Neural progenitor cell (in vitro differentiated cells): Measurements from ENCODE around the gene MKLN1. TPM values are rescaled to one million over a fixed set of nuclear protein-coding genes. Genes with fewer than 3 reads are reported as not detected.

Experiments used
- DNase-seq: peaks from one replicate; pipeline ENCODE4 v3.0.0-alpha.2; 2016; ENCODE audit warnings: low spot score
- H2AFZ ChIP-seq: fragments of 200-600 bp; sonication (generic); replicated peaks from 2 replicates; pipeline ENCODE4 v1.6.1; 2016; ENCODE audit warnings: antibody characterized with exemption
- H3F3A ChIP-seq: fragments of 200-600 bp; sonication (generic); 2 replicates; pipeline ENCODE4 v1.6.1; 2016; ENCODE audit warnings: antibody characterized with exemption, low read depth
- H3K27ac ChIP-seq: fragments of 200-600 bp; sonication (generic); 2 replicates; pipeline ENCODE4 v1.5.1; 2016; ENCODE audit warnings: mild to moderate bottlenecking
- H3K27me3 ChIP-seq: fragments of 200-600 bp; sonication (generic); 2 replicates; pipeline ENCODE4 v1.6.1; 2016; ENCODE audit warnings: mild to moderate bottlenecking, moderate library complexity
- H3K36me3 ChIP-seq: fragments of 200-600 bp; sonication (generic); 2 replicates; pipeline ENCODE4 v1.5.1; 2016
- H3K4me1 ChIP-seq: fragments of 200-600 bp; sonication (generic); 2 replicates; pipeline ENCODE4 v1.6.1; 2016; ENCODE audit warnings: mixed run types
- H3K4me2 ChIP-seq: fragments of 200-600 bp; sonication (generic); 2 replicates; pipeline ENCODE4 v1.6.1; 2016
- H3K4me3 ChIP-seq: fragments of 200-600 bp; sonication (generic); 2 replicates; pipeline ENCODE4 v1.5.1; 2016
- H3K79me2 ChIP-seq: fragments of 200-600 bp; sonication (generic); 2 replicates; pipeline ENCODE4 v1.6.1; 2016; ENCODE audit warnings: low read depth
- H3K9ac ChIP-seq: fragments of 200-600 bp; sonication (generic); 2 replicates; pipeline ENCODE4 v1.6.1; 2016
- H3K9me3 ChIP-seq: fragments of 200-600 bp; sonication (generic); 2 replicates; pipeline ENCODE4 v1.5.1; 2016; ENCODE audit warnings: low read depth
- H4K20me1 ChIP-seq: fragments of 200-600 bp; sonication (generic); 2 replicates; pipeline ENCODE4 v1.6.1; 2016; ENCODE audit warnings: low read depth
- H3K27ac Mint-ChIP-seq: 3 replicates; pipeline ENCODE4 v1.8.0; 2021; ENCODE audit warnings: mixed read lengths
- H3K27me3 Mint-ChIP-seq: 2 replicates; pipeline ENCODE4 v1.8.0; 2022; ENCODE audit warnings: low read depth, mild to moderate bottlenecking, inconsistent platforms, moderate library complexity, mixed read lengths; ENCODE audit not compliant: insufficient read depth
- H3K36me3 Mint-ChIP-seq: 3 replicates; pipeline ENCODE4 v1.8.0; 2021; ENCODE audit warnings: mixed read lengths
- H3K4me1 Mint-ChIP-seq: 3 replicates; pipeline ENCODE4 v1.8.0; 2021; ENCODE audit warnings: mixed read lengths
- H3K4me3 Mint-ChIP-seq: 3 replicates; pipeline ENCODE4 v1.8.0; 2021; ENCODE audit warnings: mild to moderate bottlenecking, moderate library complexity, mixed read lengths
- H3K9me3 Mint-ChIP-seq: 3 replicates; pipeline ENCODE4 v1.8.0; 2020; ENCODE audit warnings: mixed read lengths
- CTCF ChIP-seq: fragments of 200-600 bp; sonication (generic); IDR thresholded peaks from 2 replicates; pipeline ENCODE4 v1.5.1; 2017; ENCODE audit warnings: antibody characterized with exemption, mild to moderate bottlenecking
- EZH2 ChIP-seq: fragments of 200-600 bp; sonication (generic); IDR thresholded peaks from 2 replicates; pipeline ENCODE4 v1.6.1; 2017; ENCODE audit warnings: antibody characterized with exemption, mild to moderate bottlenecking, moderate library complexity
- EZH2phosphoT487 ChIP-seq: fragments of 200-600 bp; sonication (generic); IDR thresholded peaks from 2 replicates; pipeline ENCODE4 v1.6.1; 2017; ENCODE audit warnings: antibody characterized with exemption
- total RNA-seq: library from RNA; depleted of rRNA; stranded (reverse); fragments of >200 nt; gene quantifications from 2 replicates; pipeline ENCODE4 v1.2.3, GENCODE V29; 2015; ENCODE audit warnings: low replicate concordance

MKLN1 gene
- total RNA-seq, 1 donor from 2014 or later, result 60.9 TPM

GRCh38 chr7:131497454-131497853, 169.8 kb downstream of the MKLN1 start:
- Histone ChIP-seq H3K79me2 (no peaks in the 10 kb centered on the region), H3F3A (peaks cover 18% of the 10 kb centered on the region), H3K9me3 (no peaks in the 10 kb centered on the region), H4K20me1 (no peaks in the 10 kb centered on the region), H3K27me3 (no peaks in the 10 kb centered on the region), H3K4me2 (no peak overlapping the region), H3K27ac (no peak overlapping the region), H3K36me3 (no peaks in the 10 kb centered on the region), H3K9ac (no peak overlapping the region), H3K4me3 (no peak overlapping the region), H2AFZ (no peak overlapping the region), H3K4me1 (peaks cover 20% of the 10 kb centered on the region)
- Mint-ChIP-seq H3K9me3 (no peaks in the 10 kb centered on the region), H3K27ac (no peak overlapping the region), H3K36me3 (peaks cover 17% of the 10 kb centered on the region), H3K27me3 (peaks cover 2% of the 10 kb centered on the region), H3K4me3 (no peak overlapping the region), H3K4me1 (peaks cover 8% of the 10 kb centered on the region)
- DNase-seq, result no peak
- TF ChIP-seq EZH2phosphoT487 (no peak), CTCF (no peak), EZH2 (no peak)

- Mint-ChIP-seq H3K27me3 (peaks cover 2% of the 10 kb centered on the region), H3K9me3 (no peaks in the 10 kb centered on the region), H3K4me1 (peaks cover 16% of the 10 kb centered on the region), H3K36me3 (peaks cover 22% of the 10 kb centered on the region), H3K4me3 (no peak overlapping the region), H3K27ac (no peak overlapping the region)
- no peak overlapping the region for H2AFZ ChIP-seq
- no peaks in the 10 kb centered on the region for H3K36me3 ChIP-seq
- H3K27ac ChIP-seq, result no peak overlapping the region
- no peaks in the 10 kb centered on the region for H3K27me3 ChIP-seq
- H3K4me3 ChIP-seq, result no peak overlapping the region
- H3K9me3 ChIP-seq, result no peaks in the 10 kb centered on the region
- no peak for DNase-seq
- TF ChIP-seq EZH2 (no peak), CTCF (no peak), EZH2phosphoT487 (no peak)
- no peak overlapping the region for H3K9ac ChIP-seq
- no peak overlapping the region for H3K4me2 ChIP-seq
- peaks cover 18% of the 10 kb centered on the region for H3F3A ChIP-seq
- peaks cover 18% of the 10 kb centered on the region for H3K4me1 ChIP-seq
- no peaks in the 10 kb centered on the region for H4K20me1 ChIP-seq
- no peaks in the 10 kb centered on the region for H3K79me2 ChIP-seq
Observed at GRCh38 chr7:131498237-131498885, 170.7 kb downstream of the MKLN1 start.

GRCh38 chr7:131499801-131500200, 172.1 kb downstream of the MKLN1 start:
- Mint-ChIP-seq H3K27ac (no peak overlapping the region), H3K27me3 (peaks cover 2% of the 10 kb centered on the region), H3K36me3 (peaks cover 26% of the 10 kb centered on the region), H3K9me3 (no peaks in the 10 kb centered on the region), H3K4me3 (no peak overlapping the region), H3K4me1 (peaks cover 19% of the 10 kb centered on the region)
- Histone ChIP-seq H3K4me1 (peaks cover 13% of the 10 kb centered on the region), H3K27ac (no peak overlapping the region), H3K27me3 (no peaks in the 10 kb centered on the region), H3K9me3 (no peaks in the 10 kb centered on the region), H2AFZ (no peak overlapping the region), H3K4me2 (no peak overlapping the region), H3F3A (peaks cover 20% of the 10 kb centered on the region), H3K9ac (no peak overlapping the region), H3K79me2 (no peaks in the 10 kb centered on the region), H3K36me3 (no peaks in the 10 kb centered on the region), H3K4me3 (no peak overlapping the region), H4K20me1 (no peaks in the 10 kb centered on the region)
- no peak for DNase-seq
- TF ChIP-seq CTCF (no peak), EZH2 (no peak), EZH2phosphoT487 (no peak)
